CD8-positive, alpha-beta memory T cell (primary cell): Measurements from ENCODE around the gene PARG. TPM values are rescaled to one million over a fixed set of nuclear protein-coding genes. Genes with fewer than 3 reads are reported as not detected.

Experiments used
- CTCF ChIA-PET: fragments of 350-600 bp; sonication (Branson Sonifier 250); formaldehyde crosslinking; loops from one replicate; lab custom pipeline; 2021; ENCODE audit warnings: antibody characterized with exemption; lab: Charles Lee
- POLR2A ChIA-PET: fragments of 350-600 bp; sonication (Branson Sonifier 250); formaldehyde crosslinking; loops from one replicate; lab custom pipeline; 2021; ENCODE audit warnings: antibody characterized with exemption; lab: Charles Lee
- DNase-seq, 5 donors: peaks; one replicate each; pipeline versions ENCODE4 v3.0.0 to v3.0.0-alpha.2; 2020 to 2022; ENCODE audit warnings: mixed read lengths in 1 of 5
- H3K27ac ChIP-seq: one replicate; pipeline ENCODE4 v1.7.0; 2013; ENCODE audit warnings: low read depth, mild to moderate bottlenecking, low read length, moderate library complexity
- H3K27me3 ChIP-seq: 2 replicates; pipeline ENCODE4 v1.7.0; 2013; ENCODE audit warnings: low read length, mild to moderate bottlenecking; ENCODE audit not compliant: insufficient read depth, poor library complexity, severe bottlenecking
- H3K36me3 ChIP-seq: 2 replicates; pipeline ENCODE4 v1.7.0; 2013; ENCODE audit warnings: mild to moderate bottlenecking, low read length, moderate library complexity; ENCODE audit not compliant: insufficient read depth
- H3K4me1 ChIP-seq: 2 replicates; pipeline ENCODE4 v1.7.0; 2013; ENCODE audit warnings: mild to moderate bottlenecking, low read length, moderate library complexity; ENCODE audit not compliant: insufficient read depth
- H3K4me3 ChIP-seq: 2 replicates; pipeline ENCODE4 v1.7.0; 2013; ENCODE audit warnings: mild to moderate bottlenecking, low read length
- H3K9me3 ChIP-seq: 2 replicates; pipeline ENCODE4 v1.7.0; 2013; ENCODE audit warnings: mild to moderate bottlenecking, low read length
- H3K27ac Mint-ChIP-seq, 8 donors: one replicate each; pipeline ENCODE4 v1.8.0; 2020 to 2021; ENCODE audit warnings: mixed read lengths in 8 of 8, mild to moderate bottlenecking in 6 of 8, inconsistent platforms in 3 of 8, moderate library complexity in 3 of 8
- H3K27me3 Mint-ChIP-seq, 2 donors: one replicate each; pipeline ENCODE4 v1.8.0; 2020 to 2021; ENCODE audit warnings: mixed read lengths in 2 of 2, mild to moderate bottlenecking in 1 of 2, moderate library complexity in 1 of 2
- H3K36me3 Mint-ChIP-seq, 3 donors: one replicate each; pipeline ENCODE4 v1.8.0; 2020 to 2021; ENCODE audit warnings: mixed read lengths in 3 of 3, inconsistent platforms in 1 of 3, mild to moderate bottlenecking in 1 of 3
- H3K4me1 Mint-ChIP-seq, 3 donors: one replicate each; pipeline ENCODE4 v1.8.0; 2020 to 2021; ENCODE audit warnings: mixed read lengths in 3 of 3, inconsistent platforms in 1 of 3, mild to moderate bottlenecking in 1 of 3
- H3K4me3 Mint-ChIP-seq, 7 donors: one replicate each; pipeline ENCODE4 v1.8.0; 2020 to 2021; ENCODE audit warnings: mixed read lengths in 7 of 7, mild to moderate bottlenecking in 6 of 7, moderate library complexity in 4 of 7, inconsistent platforms in 2 of 7
- H3K9me3 Mint-ChIP-seq, 5 donors: one replicate each; pipeline ENCODE4 v1.8.0; 2020 to 2022; ENCODE audit warnings: mixed read lengths in 5 of 5, mild to moderate bottlenecking in 3 of 5, moderate library complexity in 2 of 5, inconsistent platforms in 1 of 5
- polyA plus RNA-seq: library from polyadenylated mRNA; unstranded; fragments of 300-500 nt; fragmentation: Illumina TruSeq; gene quantifications from one replicate; pipeline ENCODE4 v1.2.3, GENCODE V29; 2021
- total RNA-seq, 2 experiments: library from RNA; stranded (reverse); gene quantifications; one replicate each; pipeline ENCODE4 v1.2.3, GENCODE V29; 2021

PARG gene
- total and polyA plus RNA-seq, 3 experiments from 2014 or later, result 17.3 to 37.7 (median 35.2) TPM

DNA sequence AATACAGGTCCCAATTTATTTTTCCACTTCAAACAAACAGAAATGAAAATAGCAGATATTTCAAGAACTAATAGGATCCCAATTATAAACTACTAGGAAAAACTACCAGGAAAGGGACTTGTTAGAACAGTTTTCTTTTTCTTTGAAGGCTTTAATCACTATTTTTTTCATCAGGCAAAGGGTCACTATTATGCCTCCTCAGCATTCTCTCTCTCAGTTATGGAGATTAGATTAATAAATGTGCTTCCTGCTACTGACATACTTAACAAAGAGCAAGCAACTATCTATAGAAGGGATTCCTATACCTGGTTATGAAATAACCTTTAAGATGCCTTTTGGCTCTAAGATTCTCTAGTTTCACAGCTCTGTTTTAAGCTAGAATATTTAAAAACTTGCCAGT is 108.7 kb downstream of the PARG start:
- CTCF ChIA-PET, result no interaction called here

DNA sequence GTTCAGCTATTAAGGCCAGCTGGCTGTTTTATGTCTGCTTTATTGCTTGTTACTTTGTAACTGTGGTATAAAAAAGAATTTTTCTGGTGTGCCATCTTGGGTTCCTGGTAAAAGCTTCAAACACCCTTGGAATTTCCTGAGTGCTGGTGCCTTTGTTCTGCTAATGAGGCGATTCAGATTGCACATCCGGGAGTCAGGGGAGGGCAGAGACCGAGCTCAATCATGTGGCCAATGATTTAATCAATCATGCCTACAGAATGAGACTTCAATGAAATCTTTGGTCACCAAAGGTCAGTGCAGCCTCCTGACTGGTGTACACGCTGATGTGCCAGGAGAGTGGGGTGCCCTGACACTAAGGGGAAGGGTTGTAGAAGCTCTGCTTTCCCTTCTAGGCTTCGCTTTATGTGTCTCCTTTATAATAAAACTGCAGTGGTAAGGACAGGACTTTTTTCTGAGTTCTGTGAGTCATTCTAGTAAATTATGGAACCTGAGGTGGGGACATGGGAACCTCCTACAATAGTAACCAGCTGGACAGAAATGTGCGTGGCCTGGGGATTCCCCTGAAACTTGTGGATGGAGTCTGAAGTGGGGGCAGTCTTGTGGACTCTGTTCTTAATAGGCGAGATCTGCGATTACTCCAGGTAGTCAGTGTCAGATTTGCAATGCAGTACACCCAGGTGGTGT is 110.3 kb downstream of the PARG start:
- H3K4me3 Mint-ChIP-seq, result no peak overlapping the region
- CTCF ChIA-PET, result no interaction called here
- H3K9me3 ChIP-seq, result no peaks in the 10 kb centered on the region

More for the DNA sequence above, 108.7 kb downstream of the PARG start:
- Mint-ChIP-seq H3K27ac (peak overlapping the region in 1 of 8 donors; percentile 33), H3K36me3 (peaks cover 7 to 64% (median 30%) of the 10 kb centered on the region in 3 donors), H3K27me3 (no peaks in the 10 kb centered on the region), H3K4me1 (no peaks in the 10 kb centered on the region), H3K4me3 (no peak overlapping the region), H3K9me3 (no peaks in the 10 kb centered on the region)
- H3K36me3 ChIP-seq, result no peaks in the 10 kb centered on the region
- no peaks in the 10 kb centered on the region for H3K9me3 ChIP-seq
- POLR2A ChIA-PET, result no interaction called here
- no peaks in the 10 kb centered on the region for H3K27me3 ChIP-seq
- no peak for DNase-seq
- H3K27ac ChIP-seq, result no peak overlapping the region
- H3K4me3 ChIP-seq, result no peak overlapping the region
- no peaks in the 10 kb centered on the region for H3K4me1 ChIP-seq

DNA sequence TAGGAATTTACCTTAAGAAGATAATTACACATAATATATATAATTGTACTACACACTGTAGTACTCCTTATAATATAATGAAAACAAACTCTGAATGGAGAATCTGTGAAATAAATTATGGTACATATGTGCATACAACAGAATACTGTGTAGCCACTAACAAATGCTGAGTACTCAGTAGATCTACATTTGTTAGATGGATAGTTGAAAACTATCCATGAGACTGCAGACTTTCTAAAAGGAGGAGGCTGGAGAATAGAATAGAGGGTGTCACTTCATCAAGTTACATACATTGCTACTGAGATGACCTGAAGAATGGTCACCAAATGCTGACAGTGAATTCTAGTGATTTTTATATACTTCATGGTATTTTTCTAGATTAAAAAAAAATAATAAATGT is 111.0 kb downstream of the PARG start:
- H3K36me3 ChIP-seq, result peaks cover 4% of the 10 kb centered on the region
- peaks cover 9 to 67% (median 36%) of the 10 kb centered on the region in 3 donors for H3K36me3 Mint-ChIP-seq
- H3K9me3 Mint-ChIP-seq, result no peaks in the 10 kb centered on the region
- no peak overlapping the region for H3K27ac ChIP-seq
- H3K4me3 ChIP-seq, result no peak overlapping the region
- no peaks in the 10 kb centered on the region for H3K27me3 Mint-ChIP-seq
- no peaks in the 10 kb centered on the region for H3K4me1 ChIP-seq
- H3K27me3 ChIP-seq, result no peaks in the 10 kb centered on the region
- no peak overlapping the region for H3K27ac Mint-ChIP-seq
- ChIA-PET POLR2A (no interaction called here), CTCF (no interaction called here)
- no peaks in the 10 kb centered on the region for H3K9me3 ChIP-seq
- DNase-seq, result no peak
- H3K4me1 Mint-ChIP-seq, result no peaks in the 10 kb centered on the region
- no peak overlapping the region for H3K4me3 Mint-ChIP-seq

More for the DNA sequence above, 110.3 kb downstream of the PARG start:
- H3K27ac ChIP-seq, result no peak overlapping the region
- no peaks in the 10 kb centered on the region for H3K4me1 Mint-ChIP-seq
- no peaks in the 10 kb centered on the region for H3K27me3 Mint-ChIP-seq
- H3K4me1 ChIP-seq, result no peaks in the 10 kb centered on the region
- H3K4me3 ChIP-seq, result no peak overlapping the region
- no peak overlapping the region for H3K27ac Mint-ChIP-seq
- H3K36me3 Mint-ChIP-seq, result peaks cover 9 to 63% (median 36%) of the 10 kb centered on the region in 3 donors
- no peak for DNase-seq
- H3K9me3 Mint-ChIP-seq, result no peaks in the 10 kb centered on the region
- H3K27me3 ChIP-seq, result no peaks in the 10 kb centered on the region
- peaks cover 4% of the 10 kb centered on the region for H3K36me3 ChIP-seq
- POLR2A ChIA-PET, result no interaction called here

DNA sequence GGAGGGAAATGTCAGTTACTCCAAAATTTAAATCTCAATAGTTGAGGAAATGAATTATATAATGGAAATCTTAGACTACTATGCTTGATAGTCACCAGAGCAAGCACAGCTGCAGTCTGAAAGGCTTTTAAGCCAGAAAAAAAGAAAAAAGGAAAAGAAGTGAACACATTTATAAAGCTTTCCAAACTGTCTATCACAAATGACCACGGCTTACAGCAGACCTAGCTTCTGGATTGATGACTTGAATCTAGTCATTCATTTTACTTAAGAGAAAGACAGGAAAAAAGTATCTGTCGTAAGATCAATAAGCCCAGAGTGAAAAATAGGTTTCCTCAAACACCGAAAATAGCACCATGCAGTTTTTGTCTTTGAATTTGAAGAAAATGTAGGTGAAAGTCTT is 111.8 kb downstream of the PARG start:
- no peaks in the 10 kb centered on the region for H3K9me3 ChIP-seq
- no peak overlapping the region for H3K4me3 ChIP-seq
- H3K4me3 Mint-ChIP-seq, result no peak overlapping the region
- no peaks in the 10 kb centered on the region for H3K4me1 Mint-ChIP-seq
- peaks cover 4% of the 10 kb centered on the region for H3K36me3 ChIP-seq
- DNase-seq, result no peak
- no peak overlapping the region for H3K27ac Mint-ChIP-seq
- no peaks in the 10 kb centered on the region for H3K27me3 Mint-ChIP-seq
- H3K27ac ChIP-seq, result no peak overlapping the region
- ChIA-PET POLR2A (no interaction called here), CTCF (no interaction called here)
- H3K27me3 ChIP-seq, result no peaks in the 10 kb centered on the region
- H3K4me1 ChIP-seq, result no peaks in the 10 kb centered on the region
- no peaks in the 10 kb centered on the region for H3K9me3 Mint-ChIP-seq
- H3K36me3 Mint-ChIP-seq, result peaks cover 15 to 66% (median 37%) of the 10 kb centered on the region in 3 donors

DNA sequence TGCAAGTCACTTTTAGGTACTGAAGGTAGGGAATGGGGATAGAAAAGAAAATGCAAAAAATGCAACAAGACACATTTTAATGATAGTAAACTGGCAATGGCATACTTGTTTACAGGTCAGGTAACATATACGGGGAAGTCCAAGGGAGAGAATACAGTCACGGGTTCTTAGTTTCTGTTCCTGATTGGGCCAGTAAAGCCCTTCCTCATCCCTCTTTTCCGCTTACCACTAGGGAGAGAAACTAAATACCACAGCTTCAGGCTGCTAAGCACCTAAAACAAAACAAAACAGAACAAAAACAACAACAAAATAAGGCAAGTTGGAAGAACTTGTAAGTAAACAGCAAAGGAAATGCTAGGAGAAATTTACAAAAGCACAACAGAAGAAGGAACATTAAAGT is 114.5 kb downstream of the PARG start:
- no peaks in the 10 kb centered on the region for H3K27me3 Mint-ChIP-seq
- CTCF ChIA-PET, result no interaction called here
- no peak for DNase-seq

DNA sequence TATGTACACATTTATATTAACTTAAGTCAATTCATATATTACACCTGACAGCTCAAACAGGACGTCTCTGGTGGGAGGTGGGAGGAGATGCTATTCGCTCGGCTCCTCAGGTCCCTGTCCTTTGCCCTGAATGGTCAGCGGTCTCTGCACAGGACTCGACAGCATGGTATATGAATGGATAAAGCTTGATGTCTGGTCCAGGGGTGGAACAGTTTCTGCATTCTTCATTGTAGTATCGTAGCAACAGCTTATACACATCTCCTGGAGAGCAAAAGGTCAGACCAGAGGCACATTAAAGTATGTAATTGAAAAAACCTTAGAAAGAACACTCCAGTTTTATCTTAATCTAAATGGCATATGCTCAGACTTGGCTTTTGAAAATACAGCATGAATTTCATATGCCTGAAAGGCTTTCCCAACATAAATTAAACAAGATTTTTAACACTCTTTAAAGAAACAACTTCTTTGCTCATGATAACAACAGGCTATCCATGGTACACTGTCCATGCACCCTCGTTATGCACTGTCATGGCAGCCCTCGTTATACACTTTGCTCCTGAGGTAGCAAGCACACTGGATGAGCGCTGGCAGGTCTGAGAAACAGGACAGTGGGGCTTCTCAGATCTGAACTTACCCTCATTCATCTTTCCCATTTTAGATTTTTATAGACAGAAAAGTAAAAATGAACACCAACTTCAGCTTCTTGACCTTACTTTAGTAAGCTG is 122.4 kb downstream of the PARG start:
- H3K4me3 Mint-ChIP-seq, result no peak overlapping the region
- Histone ChIP-seq H3K36me3 (peaks cover 21% of the 10 kb centered on the region), H3K4me3 (no peak overlapping the region), H3K9me3 (no peaks in the 10 kb centered on the region), H3K4me1 (no peaks in the 10 kb centered on the region), H3K27me3 (no peaks in the 10 kb centered on the region), H3K27ac (no peak overlapping the region)
- peaks cover 49 to 80% (median 59%) of the 10 kb centered on the region in 3 donors for H3K36me3 Mint-ChIP-seq
- CTCF ChIA-PET, result no interaction called here
- POLR2A ChIA-PET, result no interaction called here
- no peaks in the 10 kb centered on the region for H3K9me3 Mint-ChIP-seq
- no peak for DNase-seq
- no peaks in the 10 kb centered on the region for H3K4me1 Mint-ChIP-seq
- no peaks in the 10 kb centered on the region for H3K27me3 Mint-ChIP-seq
- H3K27ac Mint-ChIP-seq, result no peak overlapping the region

More for the DNA sequence above, 114.5 kb downstream of the PARG start:
- Histone ChIP-seq H3K4me3 (no peak overlapping the region), H3K9me3 (no peaks in the 10 kb centered on the region), H3K36me3 (peaks cover 4% of the 10 kb centered on the region), H3K4me1 (no peaks in the 10 kb centered on the region), H3K27me3 (no peaks in the 10 kb centered on the region), H3K27ac (no peak overlapping the region)
- Mint-ChIP-seq H3K4me1 (no peaks in the 10 kb centered on the region), H3K9me3 (no peaks in the 10 kb centered on the region), H3K4me3 (no peak overlapping the region), H3K36me3 (peaks cover 16 to 66% (median 36%) of the 10 kb centered on the region in 3 donors), H3K27ac (no peak overlapping the region)
- POLR2A ChIA-PET, result no interaction called here

DNA sequence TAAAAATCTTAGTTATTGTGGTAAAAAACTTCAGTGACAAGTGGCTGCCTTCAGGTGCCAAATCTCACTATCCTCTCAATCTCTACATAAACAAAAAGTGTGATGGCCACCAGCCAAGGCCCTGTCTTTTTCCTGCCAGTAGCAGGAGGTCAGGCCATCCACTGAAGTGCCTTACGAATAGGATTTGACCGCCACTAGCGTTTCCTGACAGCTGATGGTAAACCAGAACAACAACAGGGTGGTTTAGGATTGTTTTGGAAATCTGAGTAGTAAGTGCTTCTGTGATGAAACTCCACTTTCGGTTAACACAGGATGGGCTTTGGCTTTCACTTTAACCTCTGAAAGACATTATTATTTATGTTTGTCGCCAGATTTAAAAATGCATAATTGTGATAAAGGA is 124.0 kb downstream of the PARG start:
- Histone ChIP-seq H3K4me1 (no peaks in the 10 kb centered on the region), H3K27ac (no peak overlapping the region), H3K27me3 (no peaks in the 10 kb centered on the region), H3K4me3 (no peak overlapping the region), H3K9me3 (no peaks in the 10 kb centered on the region), H3K36me3 (peaks cover 21% of the 10 kb centered on the region)
- Mint-ChIP-seq H3K4me1 (no peaks in the 10 kb centered on the region), H3K4me3 (no peak overlapping the region), H3K27me3 (no peaks in the 10 kb centered on the region), H3K9me3 (peaks cover 0 to 4% (median 0%) of the 10 kb centered on the region in 5 donors), H3K36me3 (peaks cover 45 to 72% (median 63%) of the 10 kb centered on the region in 3 donors), H3K27ac (no peak overlapping the region)
- ChIA-PET CTCF (no interaction called here), POLR2A (no interaction called here)
- DNase-seq, result no peak

DNA sequence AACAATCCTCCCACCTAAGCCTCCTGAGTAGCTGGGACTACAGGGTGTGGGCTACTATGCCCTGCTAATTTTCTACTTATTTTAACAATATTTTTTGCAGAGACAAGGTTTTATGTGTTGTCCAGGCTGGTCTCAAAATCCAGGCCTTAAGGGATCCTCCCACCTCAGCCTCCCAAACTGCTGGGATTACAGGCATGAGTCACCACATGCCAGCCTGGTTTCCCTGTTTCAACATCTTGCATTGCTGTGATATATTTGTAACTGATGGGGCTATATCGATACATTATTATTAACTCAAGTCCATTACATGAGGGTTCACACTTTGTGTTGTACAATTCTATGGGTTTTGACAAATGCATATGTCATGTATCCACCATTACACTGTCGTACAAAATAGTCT is 137.8 kb downstream of the PARG start:
- no peak for DNase-seq
- no peaks in the 10 kb centered on the region for H3K4me1 ChIP-seq
- CTCF ChIA-PET, result interaction anchor here (0.7 kb wide), 1 partner anchor 17 kb away, joined by 3 read pairs; no protein-coding TSS in a partner anchor

More for the DNA sequence above, 137.8 kb downstream of the PARG start:
- Histone ChIP-seq H3K9me3 (no peaks in the 10 kb centered on the region), H3K4me3 (no peak overlapping the region), H3K27me3 (no peaks in the 10 kb centered on the region), H3K27ac (no peak overlapping the region), H3K36me3 (no peaks in the 10 kb centered on the region)
- peaks cover 0 to 4% (median 0%) of the 10 kb centered on the region in 3 donors for H3K36me3 Mint-ChIP-seq
- no peak overlapping the region for H3K27ac Mint-ChIP-seq
- H3K4me3 Mint-ChIP-seq, result no peak overlapping the region
- peaks cover 6% of the 10 kb centered on the region in 2 donors for H3K27me3 Mint-ChIP-seq
- H3K4me1 Mint-ChIP-seq, result no peaks in the 10 kb centered on the region
- peaks cover 4 to 17% (median 8%) of the 10 kb centered on the region in 5 donors for H3K9me3 Mint-ChIP-seq
- POLR2A ChIA-PET, result no interaction called here
